Cardiac muscle cell (in vitro differentiated cells and primary cell): ENCODE measurements around the gene PTRHD1. TPM values are rescaled to one million over a fixed set of nuclear protein-coding genes. Genes with fewer than 3 reads are reported as not detected.
A peak's percentile ranks its signal among the peaks of the same experiment; 100 is the strongest.

Source experiments
- DNase-seq, 2 donors: peaks; one replicate each; pipeline versions ENCODE4 v3.0.0 to v3.0.0-alpha.2; 2010 to 2017; ENCODE audit warnings: low read depth in 1 of 2, low spot score in 1 of 2
- H3K27ac ChIP-seq: fragments of 200-600 bp; sonication (generic); 2 replicates; pipeline ENCODE4 v1.5.1; 2016
- H3K27me3 ChIP-seq: fragments of 200-600 bp; sonication (generic); 2 replicates; pipeline ENCODE4 v1.6.0; 2016; ENCODE audit warnings: control low read depth
- H3K36me3 ChIP-seq: fragments of 200-600 bp; sonication (generic); 2 replicates; pipeline ENCODE4 v1.5.1; 2016; ENCODE audit warnings: control low read depth
- H3K4me1 ChIP-seq: fragments of 200-600 bp; sonication (generic); 2 replicates; pipeline ENCODE4 v1.8.1; 2017; ENCODE audit warnings: low read depth, mild to moderate bottlenecking, mixed run types
- H3K4me3 ChIP-seq: fragments of 200-600 bp; sonication (generic); 2 replicates; pipeline ENCODE4 v1.5.1; 2016; ENCODE audit warnings: mild to moderate bottlenecking
- H3K9me3 ChIP-seq: fragments of 200-600 bp; sonication (generic); 2 replicates; pipeline ENCODE4 v1.5.1; 2017; ENCODE audit warnings: low read depth, mild to moderate bottlenecking, control low read depth
- CTCF ChIP-seq: IDR thresholded peaks from 2 replicates; pipeline ENCODE4 v1.5.1; 2012; ENCODE audit warnings: low read depth, mild to moderate bottlenecking, low read length
- polyA plus RNA-seq: library from polyadenylated mRNA; unstranded; fragments of >200 nt; fragmentation: Nextera tagmentation; extraction: Ambion mirVana; gene quantifications from 2 replicates; pipeline ENCODE4 v1.2.1, GENCODE V29; 2016
- total RNA-seq: library from RNA; depleted of rRNA; stranded (reverse); fragments of >200 nt; gene quantifications from 2 replicates; pipeline ENCODE4 v1.2.3, GENCODE V29; 2016

PTRHD1 gene
- total and polyA plus RNA-seq, 2 experiments from 2014 or later, result 32.1 to 54.3 TPM

- H3K27ac ChIP-seq, result peak overlapping the region; percentile 98
- no peak for TF ChIP-seq CTCF
- no peak for DNase-seq
- H3K27me3 ChIP-seq, result no peaks in the 10 kb centered on the region
- H3K9me3 ChIP-seq, result no peaks in the 10 kb centered on the region
- peaks cover 7% of the 10 kb centered on the region for H3K4me1 ChIP-seq
- H3K4me3 ChIP-seq, result peak overlapping the region; percentile 62
- no peaks in the 10 kb centered on the region for H3K36me3 ChIP-seq
These were observed 683 bp downstream of the PTRHD1 start for GRCh38 chr2:24792542-24792873.

- no peaks in the 10 kb centered on the region for H3K9me3 ChIP-seq
- H3K4me1 ChIP-seq, result peaks cover 7% of the 10 kb centered on the region
- no peak overlapping the region for H3K4me3 ChIP-seq
- DNase-seq, result no peak
- no peaks in the 10 kb centered on the region for H3K27me3 ChIP-seq
- H3K27ac ChIP-seq, result no peak overlapping the region
- no peaks in the 10 kb centered on the region for H3K36me3 ChIP-seq
- no peak for TF ChIP-seq CTCF
These were observed 1.7 kb downstream of the PTRHD1 start for GRCh38 chr2:24791452-24791851.

DNA sequence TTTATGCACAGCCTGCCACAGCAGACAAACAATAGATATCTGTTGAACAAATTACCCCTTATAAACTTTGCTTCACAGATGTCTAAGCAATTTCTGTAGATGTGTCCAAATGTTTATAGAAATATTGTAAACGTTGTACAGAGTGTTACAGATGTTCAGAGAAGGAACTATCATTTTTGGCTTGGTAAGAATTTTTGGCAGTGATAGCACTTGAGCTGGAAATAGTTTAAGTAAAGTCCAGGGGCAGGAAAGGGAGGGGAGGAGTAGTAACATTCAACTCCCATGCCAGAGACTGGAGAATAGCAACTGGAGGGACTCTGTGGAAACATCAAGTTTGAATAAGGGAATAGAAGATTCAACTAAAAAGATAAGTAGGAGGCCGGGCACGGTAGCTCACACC lies 4.4 kb downstream of the PTRHD1 start:
- no peak overlapping the region for H3K4me3 ChIP-seq
- no peaks in the 10 kb centered on the region for H3K9me3 ChIP-seq
- no peak for DNase-seq
- TF ChIP-seq CTCF, result no peak
- no peak overlapping the region for H3K27ac ChIP-seq
- H3K36me3 ChIP-seq, result no peaks in the 10 kb centered on the region
- peaks cover 7% of the 10 kb centered on the region for H3K4me1 ChIP-seq
- H3K27me3 ChIP-seq, result no peaks in the 10 kb centered on the region

GRCh38 chr2:24787532-24787931 lies 5.7 kb downstream of the PTRHD1 start:
- H3K9me3 ChIP-seq, result no peaks in the 10 kb centered on the region

GRCh38 chr2:24785671-24786321 lies 7.4 kb downstream of the PTRHD1 start:
- H3K36me3 ChIP-seq, result no peaks in the 10 kb centered on the region
- no peak for DNase-seq
- no peak overlapping the region for H3K27ac ChIP-seq
- H3K4me3 ChIP-seq, result no peak overlapping the region
- H3K4me1 ChIP-seq, result no peaks in the 10 kb centered on the region
- no peaks in the 10 kb centered on the region for H3K27me3 ChIP-seq
- no peaks in the 10 kb centered on the region for H3K9me3 ChIP-seq
- TF ChIP-seq CTCF, result no peak

More at GRCh38 chr2:24787532-24787931, 5.7 kb downstream of the PTRHD1 start:
- H3K27ac ChIP-seq, result no peak overlapping the region
- DNase-seq, result no peak
- no peaks in the 10 kb centered on the region for H3K27me3 ChIP-seq
- TF ChIP-seq CTCF, result no peak
- H3K36me3 ChIP-seq, result no peaks in the 10 kb centered on the region
- H3K4me3 ChIP-seq, result no peak overlapping the region
- H3K4me1 ChIP-seq, result peaks cover 7% of the 10 kb centered on the region
